ENCODE data around the gene PRPF19.

- TF ChIP-seq CTCF (IDR thresholded peaks at IDR 0.05) (no peak), POLR2A (IDR thresholded peaks at IDR 0.05) (no peak)
Observed at GRCh38 chr11:60844870-60845221, 61.5 kb downstream of the PRPF19 start.
